GM12892 (cell line): ENCODE results near the gene ADAM17.

Experiments
- DNase-seq: peaks from one replicate; pipeline ENCODE4 v3.0.0; 2011; ENCODE audit not compliant: insufficient read length
- FAIRE-seq: peaks from 2 replicates; lab custom pipeline; 2011; peaks lifted over from hg19 to GRCh38; lab: Jason Lieb, UNC
- POLR2A ChIP-seq: IDR thresholded peaks from 2 replicates; pipeline ENCODE4 v1.6.1; 2011; ENCODE audit warnings: low read depth, low read length, control low read depth
- POLR2AphosphoS5 ChIP-seq: IDR thresholded peaks from 2 replicates; pipeline ENCODE4 v1.6.1; 2011; ENCODE audit warnings: low read depth, low read length, control low read depth
- TAF1 ChIP-seq: IDR thresholded peaks from 2 replicates; pipeline ENCODE4 v1.6.1; 2011; ENCODE audit warnings: low read depth, mild to moderate bottlenecking, control low read depth, low read length, borderline replicate concordance

ADAM17 gene

DNA sequence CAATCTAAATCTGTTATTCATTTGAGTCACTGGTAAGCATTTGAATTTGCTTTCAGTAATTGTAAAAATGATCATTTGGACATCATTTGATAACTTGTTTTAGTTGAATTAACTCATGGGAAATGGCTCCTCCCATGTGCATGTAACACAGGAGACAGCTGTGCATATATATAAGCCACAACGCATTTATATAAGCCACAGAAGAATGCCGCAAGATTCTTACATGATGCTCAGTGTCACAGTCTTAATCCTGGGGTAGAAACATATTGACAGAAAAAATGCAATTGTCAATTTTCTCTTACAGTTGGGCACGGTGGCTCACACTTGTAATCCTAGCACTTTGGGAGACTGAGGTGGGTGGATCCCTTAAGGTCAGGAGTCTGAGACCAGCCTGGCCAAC, 94.6 kb downstream of the ADAM17 start:
- no peak for TF ChIP-seq POLR2A
- no peak for TF ChIP-seq TAF1
- no peak for TF ChIP-seq POLR2AphosphoS5
- FAIRE-seq (no peak), DNase-seq (no peak)

DNA sequence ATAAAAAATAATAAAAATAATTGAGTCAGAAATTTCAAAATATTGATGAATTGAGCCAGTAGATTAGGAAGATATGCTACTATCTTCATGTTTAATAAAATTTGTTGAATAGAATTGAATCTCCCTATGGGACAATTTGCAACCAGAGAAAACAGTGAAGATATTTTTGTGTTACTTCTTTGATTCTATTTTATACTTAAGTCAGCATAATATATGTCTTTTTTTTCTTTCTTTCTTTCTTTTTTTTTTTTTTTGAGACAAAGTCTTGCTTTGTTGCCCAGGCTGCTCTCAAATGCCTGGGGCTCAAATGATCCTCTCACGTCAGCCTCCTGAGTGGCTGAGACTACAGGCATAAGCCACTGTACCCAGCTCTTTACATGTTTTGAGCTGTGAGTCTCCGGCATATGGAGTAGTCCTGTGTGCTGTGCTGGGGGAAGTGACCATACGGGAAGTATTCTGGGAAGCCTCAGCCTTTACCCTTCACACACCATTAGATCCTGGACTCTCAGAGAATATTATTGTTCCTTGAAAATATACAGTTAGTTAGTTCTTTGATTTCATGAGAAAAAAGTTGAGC, 95.1 kb downstream of the ADAM17 start:
- TF ChIP-seq TAF1 (no peak), POLR2A (no peak), POLR2AphosphoS5 (no peak)
- no peak for FAIRE-seq
- no peak for DNase-seq

DNA sequence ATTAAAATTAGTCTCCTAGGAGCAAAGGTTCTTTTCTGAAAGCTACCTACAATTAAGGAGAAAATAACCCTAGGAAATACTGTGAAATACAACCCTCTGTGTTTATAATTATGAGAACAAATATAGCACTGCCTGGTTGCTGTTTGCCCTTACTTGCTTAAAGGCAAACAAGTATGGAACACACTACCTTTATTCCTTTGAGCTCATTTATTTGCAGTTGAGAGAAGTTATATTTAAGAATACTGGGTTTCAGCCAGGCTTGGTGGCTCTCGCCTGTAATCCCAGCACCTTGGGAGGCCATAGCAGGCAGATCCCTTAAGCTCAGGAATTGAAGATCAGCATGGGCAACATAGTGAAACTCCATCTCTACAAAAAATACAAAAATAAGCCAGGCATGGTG, 104.4 kb downstream of the ADAM17 start:
- FAIRE-seq = no peak
- TF ChIP-seq POLR2AphosphoS5 (no peak), POLR2A (no peak)
- DNase-seq = no peak

DNA sequence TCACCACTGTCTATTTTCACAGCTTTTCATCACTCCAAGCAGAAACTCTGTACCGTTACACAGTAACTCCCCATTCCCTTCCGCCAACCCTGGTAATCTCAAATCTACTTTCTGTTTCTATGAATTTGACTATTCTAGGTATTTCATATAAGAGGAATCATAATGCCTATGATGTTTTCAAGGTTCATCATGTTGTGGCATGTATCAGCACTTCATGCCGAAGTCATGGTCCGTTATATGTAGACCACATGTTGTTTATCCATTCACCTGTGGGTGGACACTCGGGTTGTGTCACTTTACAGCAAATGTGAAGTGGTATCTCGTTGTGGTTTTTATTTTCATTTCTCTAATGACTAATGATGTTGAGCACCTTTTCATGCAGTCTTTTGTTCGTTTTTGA, 110.5 kb downstream of the ADAM17 start:
- no peak for FAIRE-seq
- no peak for DNase-seq
- TF ChIP-seq TAF1 (no peak), POLR2A (no peak), POLR2AphosphoS5 (no peak)

DNA sequence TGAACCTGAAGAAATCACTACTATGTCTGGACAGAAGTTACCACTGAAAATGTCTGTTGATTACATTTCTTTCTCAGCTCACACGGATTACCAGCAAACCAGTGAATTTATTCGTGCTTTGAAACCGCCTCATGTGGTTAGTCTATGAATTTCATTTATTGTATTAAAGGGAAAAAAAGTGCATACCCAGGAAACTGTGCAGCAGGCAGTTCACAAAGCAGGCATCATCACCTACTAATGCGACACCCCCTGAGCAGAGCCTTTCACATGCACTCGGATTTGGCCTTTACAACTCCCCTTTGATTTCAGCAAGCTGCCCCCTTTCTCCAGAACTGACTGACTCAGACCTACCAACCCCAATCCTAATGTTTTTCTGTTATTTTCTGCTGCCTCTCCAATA, 112.1 kb downstream of the ADAM17 start:
- DNase-seq (no peak), FAIRE-seq (no peak)

DNA sequence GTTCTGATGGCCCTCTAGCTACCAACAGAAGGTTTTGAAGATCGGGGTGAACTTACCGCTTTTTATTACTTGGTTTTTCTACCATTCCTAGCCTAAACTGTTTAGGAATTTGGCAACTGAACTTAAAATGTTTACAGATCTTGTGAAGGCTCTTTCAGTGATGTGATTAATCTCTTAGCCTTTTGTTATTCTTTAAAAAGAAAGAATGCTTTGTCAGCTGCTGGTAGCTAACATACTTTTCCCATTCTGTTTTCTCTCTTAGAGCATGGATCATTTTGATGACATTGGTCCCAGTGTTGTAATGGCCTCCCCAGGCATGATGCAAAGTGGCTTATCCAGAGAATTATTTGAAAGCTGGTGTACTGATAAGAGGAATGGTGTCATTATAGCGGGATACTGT, 114.1 kb downstream of the ADAM17 start:
- DNase-seq = no peak
- TF ChIP-seq TAF1 = no peak
- TF ChIP-seq POLR2A = no peak
- no peak for TF ChIP-seq POLR2AphosphoS5
- FAIRE-seq = no peak

More for the DNA sequence above, 112.1 kb downstream of the ADAM17 start:
- TF ChIP-seq POLR2A (no peak), POLR2AphosphoS5 (no peak), TAF1 (no peak)

DNA sequence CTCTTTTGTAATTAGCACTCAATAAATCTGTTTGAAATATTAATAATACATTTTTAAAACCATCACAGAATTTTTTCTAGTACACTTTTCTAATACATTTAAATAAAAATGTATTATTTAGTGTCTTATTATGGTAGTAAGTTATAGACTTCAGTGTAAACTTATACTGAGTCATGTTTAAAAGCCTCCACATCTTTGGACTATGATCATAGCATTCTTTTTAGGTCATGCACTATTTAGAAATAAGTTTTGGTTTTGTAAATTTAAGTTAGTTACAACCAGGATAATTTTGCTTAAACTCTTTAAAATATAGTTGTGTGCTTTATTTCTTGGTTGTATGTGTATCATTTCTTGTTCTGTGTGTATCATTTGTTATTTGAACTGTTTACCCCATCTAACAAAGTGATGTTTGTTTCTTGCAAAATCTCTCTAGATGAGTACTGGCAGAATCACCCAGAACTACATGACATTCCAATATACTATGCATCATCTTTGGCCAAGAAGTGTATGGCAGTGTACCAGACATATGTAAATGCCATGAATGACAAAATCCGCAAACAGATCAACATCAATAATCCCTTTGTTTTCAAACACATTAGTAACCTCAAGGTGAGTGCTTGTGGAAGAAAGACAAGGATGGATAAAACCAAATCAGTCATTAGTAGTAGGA, 115.4 kb downstream of the ADAM17 start:
- DNase-seq = no peak
- FAIRE-seq = no peak
- TF ChIP-seq POLR2AphosphoS5 = no peak
- no peak for TF ChIP-seq TAF1
- no peak for TF ChIP-seq POLR2A

DNA sequence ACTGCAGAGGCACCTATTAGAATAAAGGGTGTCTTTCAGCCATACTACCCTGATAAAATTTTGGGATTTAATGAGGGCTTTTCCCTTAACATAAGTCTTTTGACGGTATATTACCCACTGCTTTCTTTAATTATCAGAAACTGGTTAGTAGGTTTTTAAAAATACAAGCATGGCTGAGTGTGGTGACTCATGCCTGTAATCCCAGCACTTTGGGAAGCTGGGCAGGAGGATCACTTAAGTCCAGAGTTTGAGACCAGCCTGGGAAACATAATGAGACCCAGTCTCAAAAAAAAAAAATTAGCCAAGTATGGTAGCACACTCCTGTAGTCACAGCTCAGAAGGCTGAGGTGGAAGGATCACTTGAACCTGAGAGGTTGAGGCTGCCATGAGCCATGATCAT, 116.1 kb downstream of the ADAM17 start:
- FAIRE-seq = no peak
- TF ChIP-seq POLR2AphosphoS5 (no peak), POLR2A (no peak), TAF1 (no peak)
- no peak for DNase-seq
